H1 (cell line): Measurements from ENCODE around the gene ACSF3. TPM values are rescaled to one million over a fixed set of nuclear protein-coding genes. Genes with fewer than 3 reads are reported as not detected.

Source experiments
- CTCF ChIA-PET: fragments of 300-600 bp; sonication (Branson Sonifier 250); formaldehyde crosslinking; loops from one replicate; lab custom pipeline; 2021; ENCODE audit not compliant: partially characterized antibody; lab: Charles Lee
- POLR2A ChIA-PET: fragments of 300-600 bp; sonication (Branson Sonifier 250); formaldehyde crosslinking; loops from one replicate; lab custom pipeline; 2021; ENCODE audit warnings: inconsistent platforms; ENCODE audit not compliant: partially characterized antibody; lab: Charles Lee
- DNase-seq, 2 experiments: peaks; one replicate each; pipeline versions ENCODE4 v3.0.0 to v3.0.0-alpha.2; 2010 to 2022; ENCODE audit warnings: low spot score in 2 of 2, low read depth in 1 of 2, mixed read lengths in 1 of 2
- FAIRE-seq: peaks from 2 replicates; lab custom pipeline; 2011; peaks lifted over from hg19 to GRCh38; lab: Jason Lieb, UNC
- H2AFZ ChIP-seq: 2 replicates; pipeline ENCODE4 v1.8.1; 2012; ENCODE audit warnings: low read length, inconsistent platforms
- H2AK5ac ChIP-seq: 2 replicates; pipeline ENCODE4 v1.6.1; 2013; ENCODE audit warnings: low read depth, low read length
- H2BK120ac ChIP-seq: replicated peaks from 2 replicates; pipeline ENCODE3; 2013; ENCODE audit warnings: low read depth, low read length, inconsistent platforms
- H2BK12ac ChIP-seq: 2 replicates; pipeline ENCODE4 v1.6.1; 2013; ENCODE audit warnings: low read depth, low read length
- H2BK15ac ChIP-seq: 2 replicates; pipeline ENCODE4 v1.6.1; 2013; ENCODE audit warnings: low read length
- H2BK20ac ChIP-seq: 2 replicates; pipeline ENCODE4 v1.6.1; 2013; ENCODE audit warnings: low read length
- H2BK5ac ChIP-seq: 2 replicates; pipeline ENCODE4 v1.6.1; 2013; ENCODE audit warnings: low read depth, low read length
- H3K14ac ChIP-seq: 2 replicates; pipeline ENCODE4 v1.6.1; 2013; ENCODE audit warnings: inconsistent platforms; ENCODE audit not compliant: insufficient read length
- H3K18ac ChIP-seq: 2 replicates; pipeline ENCODE4 v1.6.1; 2013; ENCODE audit warnings: low read length; ENCODE audit errors: extremely low read depth
- H3K23ac ChIP-seq: 2 replicates; pipeline ENCODE4 v1.6.1; 2013; ENCODE audit warnings: inconsistent platforms; ENCODE audit not compliant: insufficient read length
- H3K23me2 ChIP-seq: 2 replicates; pipeline ENCODE4 v1.6.1; 2013; ENCODE audit warnings: low read depth, low read length
- H3K27ac ChIP-seq: 2 replicates; pipeline ENCODE4 v1.6.1; 2011; ENCODE audit warnings: low read depth, low read length, inconsistent platforms
- H3K27me3 ChIP-seq, 4 experiments: replicated peaks in 1 of 4; 1 replicate in 1 of 4; 2 replicates in 3 of 4; pipeline versions ENCODE4 v1.6.1 to v1.8.1; 2011 to 2013; ENCODE audit warnings: low read length in 3 of 4, mild to moderate bottlenecking in 3 of 4, inconsistent platforms in 2 of 4, mixed read lengths in 2 of 4, moderate library complexity in 1 of 4; ENCODE audit not compliant: control insufficient read depth in 3 of 4, insufficient read depth in 3 of 4; ENCODE audit errors: extremely low read depth in 1 of 4
- H3K36me3 ChIP-seq, 4 experiments: 2 replicates each; pipeline versions ENCODE4 v1.6.1 to v1.8.1; 2011 to 2013; ENCODE audit warnings: mild to moderate bottlenecking in 4 of 4, low read length in 3 of 4, moderate library complexity in 2 of 4, control low read depth in 1 of 4, inconsistent platforms in 1 of 4; ENCODE audit not compliant: insufficient read depth in 4 of 4, control insufficient read depth in 2 of 4
- H3K4ac ChIP-seq: replicated peaks from 2 replicates; pipeline ENCODE3; 2013; ENCODE audit warnings: low read length, low read depth, mixed read lengths, inconsistent platforms; ENCODE audit not compliant: insufficient read length
- H3K4me1 ChIP-seq, 4 experiments: replicated peaks in 1 of 4; 1 replicate in 1 of 4; 2 replicates in 3 of 4; pipeline versions ENCODE4 v1.6.1 to v1.8.1; 2011 to 2013; ENCODE audit warnings: low read length in 3 of 4, inconsistent platforms in 2 of 4, mixed read lengths in 1 of 4; ENCODE audit not compliant: insufficient read depth in 4 of 4, control insufficient read depth in 3 of 4
- H3K4me2 ChIP-seq, 2 experiments: 2 replicates each; pipeline versions ENCODE4 v1.6.1 to v1.8.1; 2011 to 2013; ENCODE audit warnings: low read depth in 2 of 2, low read length in 2 of 2, control low read depth in 1 of 2, inconsistent platforms in 1 of 2, mild to moderate bottlenecking in 1 of 2; ENCODE audit not compliant: insufficient read depth in 1 of 2
- H3K4me3 ChIP-seq, 4 experiments: fragments of 200-600, 300-600 bp in 1 of 4; sonication (generic), shearing (Covaris generic), sonication (Bioruptor Twin) in 1 of 4; 2 replicates each; pipeline versions ENCODE4 v1.5.1 to v1.8.1; 2011 to 2016; ENCODE audit warnings: low read length in 4 of 4, low read depth in 3 of 4, control low read depth in 2 of 4, inconsistent platforms in 2 of 4, mild to moderate bottlenecking in 2 of 4, mixed read lengths in 1 of 4, moderate library complexity in 1 of 4; ENCODE audit not compliant: insufficient read depth in 2 of 4; ENCODE audit errors: extremely low read depth in 1 of 4
- H3K56ac ChIP-seq: replicated peaks from 2 replicates; pipeline ENCODE3; 2013; ENCODE audit warnings: low read depth, mild to moderate bottlenecking, mixed read lengths, low read length, inconsistent platforms; ENCODE audit not compliant: insufficient read length
- H3K79me1 ChIP-seq: 2 replicates; pipeline ENCODE4 v1.6.1; 2013; ENCODE audit warnings: low read depth, low read length, control low read depth
- H3K79me2 ChIP-seq, 2 experiments: 2 replicates each; pipeline versions ENCODE4 v1.6.1 to v1.8.1; 2012 to 2013; ENCODE audit warnings: low read length in 2 of 2, mild to moderate bottlenecking in 2 of 2, inconsistent platforms in 1 of 2; ENCODE audit not compliant: insufficient read depth in 2 of 2, control insufficient read depth in 1 of 2
- H3K9ac ChIP-seq, 4 experiments: replicated peaks in 1 of 4; 1 replicate in 1 of 4; 2 replicates in 3 of 4; pipeline versions ENCODE4 v1.6.1 to v1.8.1; 2011 to 2013; ENCODE audit warnings: low read depth in 3 of 4, low read length in 3 of 4, control low read depth in 2 of 4, mild to moderate bottlenecking in 2 of 4, moderate library complexity in 2 of 4, inconsistent platforms in 1 of 4; ENCODE audit errors: extremely low read depth in 1 of 4
- H3K9me3 ChIP-seq, 2 experiments: 2 replicates each; pipeline versions ENCODE4 v1.6.1 to v1.8.1; 2012 to 2013; ENCODE audit warnings: mild to moderate bottlenecking in 2 of 2, moderate library complexity in 2 of 2, control low read depth in 1 of 2, inconsistent platforms in 1 of 2, low read depth in 1 of 2, low read length in 1 of 2, mixed read lengths in 1 of 2; ENCODE audit not compliant: insufficient read depth in 2 of 2
- H4K20me1 ChIP-seq, 2 experiments: replicated peaks in 1 of 2; 2 replicates each; pipeline versions ENCODE3 to v1.8.1; 2011 to 2013; ENCODE audit warnings: inconsistent platforms in 2 of 2, low read length in 2 of 2, mild to moderate bottlenecking in 1 of 2; ENCODE audit not compliant: insufficient read depth in 2 of 2, control insufficient read depth in 1 of 2
- H4K5ac ChIP-seq: 2 replicates; pipeline ENCODE4 v1.6.1; 2013; ENCODE audit warnings: low read length, low read depth, mixed read lengths, inconsistent platforms; ENCODE audit not compliant: insufficient read length
- H4K8ac ChIP-seq: 2 replicates; pipeline ENCODE4 v1.8.0; 2013; ENCODE audit warnings: mild to moderate bottlenecking, moderate library complexity, low read length, inconsistent platforms; ENCODE audit not compliant: insufficient read depth; ENCODE audit errors: extremely low read depth
- H4K91ac ChIP-seq: replicated peaks from 2 replicates; pipeline ENCODE3; 2013; ENCODE audit warnings: low read length, mixed read lengths, inconsistent platforms; ENCODE audit not compliant: insufficient read length
- ASH2L ChIP-seq: fragments of 200-600, 300-600 bp; sonication (generic); IDR thresholded peaks from one replicate; pipeline ENCODE4 v1.7.1; 2017; ENCODE audit warnings: low read length
- ATF3 ChIP-seq: IDR thresholded peaks from 2 replicates; pipeline ENCODE4 v1.6.1; 2011; ENCODE audit warnings: low read depth, mild to moderate bottlenecking, low read length; ENCODE audit not compliant: insufficient read depth
- CREB1 ChIP-seq: IDR thresholded peaks from 2 replicates; pipeline ENCODE4 v1.6.1; 2012; ENCODE audit warnings: inconsistent platforms
- SIN3A ChIP-seq, 2 experiments: IDR thresholded peaks in 1 of 2; conservative IDR thresholded peaks in 1 of 2; 2 replicates each; pipeline ENCODE4 v1.6.1; 2011 to 2012; ENCODE audit warnings: low read length in 2 of 2, improper control_type of control experiment in 1 of 2, low read depth in 1 of 2, mild to moderate bottlenecking in 1 of 2
- SUZ12 ChIP-seq: fragments of 200-600 bp; sonication (generic); IDR thresholded peaks from 2 replicates; pipeline ENCODE4 v1.6.1; 2012; ENCODE audit warnings: mild to moderate bottlenecking, inconsistent platforms, low read length, moderate library complexity, mixed read lengths
- TAF1 ChIP-seq: IDR thresholded peaks from 2 replicates; pipeline ENCODE4 v1.6.1; 2011; ENCODE audit warnings: mild to moderate bottlenecking, low read depth, low read length
- ZNF274 ChIP-seq: IDR thresholded peaks from 2 replicates; pipeline ENCODE4 v1.7.0; 2012; ENCODE audit warnings: low read length, borderline replicate concordance; ENCODE audit errors: extremely low read depth
- WGBS, 2 experiments: shearing (Covaris generic) in 1 of 2; methylation state at CpG; one replicate each; pipeline versions ENCODE4 v1.1.6 to v1.1.7; 2013 to 2015; ENCODE audit warnings: low lambda C conversion rate in 2 of 2, mixed read lengths in 2 of 2, inconsistent platforms in 1 of 2, low coverage in 1 of 2, missing lambda C conversion rate in 1 of 2; ENCODE audit not compliant: insufficient replicate concordance in 2 of 2, insufficient coverage in 1 of 2, insufficient read length in 1 of 2; ENCODE audit errors: extremely low coverage in 1 of 2, missing lambda C conversion rate in 1 of 2; 5-methylcytosine and 5-hydroxymethylcytosine counted together
- polyA plus RNA-seq, 7 experiments: library from polyadenylated mRNA; depleted of rRNA in 3 of 7; stranded (reverse) in 5 of 7; unstranded in 2 of 7; fragments of >200 nt in 5 of 7; fragments of 200-250 nt in 2 of 7; gene quantifications; 1 replicate in 5 of 7; 2 replicates in 1 of 7; 4 replicates in 1 of 7; pipeline versions ENCODE4 v1.2.1 to v1.2.3, GENCODE V29; 2011 to 2013; ENCODE audit warnings: missing spikeins in 2 of 7, mixed read lengths in 2 of 7
- total RNA-seq: library from RNA; stranded (reverse); fragmentation: NEBNext Ultra II Directional; extraction: Animal tissue kit (Norgen Biotek cat#: 25700); gene quantifications from 2 replicates; pipeline ENCODE4 v1.2.1, GENCODE V29; 2021

ACSF3 gene
- total and polyA plus RNA-seq, 2 of the 8 experiments (the other 6 are each of a cell fraction or from before 2014, with no cell fraction given) = 15.6 to 22.9 TPM

GRCh38 chr16:89189358-89190025 lies 95.8 kb downstream of the ACSF3 start:
- Histone ChIP-seq H3K18ac (no peak overlapping the region), H3K4me2 (no peak overlapping the region), H2BK5ac (no peak overlapping the region), H3K79me2 (no peaks in the 10 kb centered on the region), H2AK5ac (no peak overlapping the region), H3K14ac (no peak overlapping the region), H3K27me3 (peaks cover 0 to 9% (median 6%) of the 10 kb centered on the region in 4 experiments; a peak in 6 of 7 replicates), H3K27ac (no peak overlapping the region), H3K79me1 (no peaks in the 10 kb centered on the region), H3K4me1 (no peaks in the 10 kb centered on the region; a peak in 1 of 7 replicates), H3K23ac (no peak overlapping the region), H4K5ac (no peak overlapping the region), H2BK12ac (no peak overlapping the region), H2BK20ac (no peak overlapping the region), H3K4me3 (no peak overlapping the region), H3K9me3 (no peaks in the 10 kb centered on the region; a peak in 1 of 4 replicates), H4K8ac (no peak overlapping the region), H2BK120ac (no peak overlapping the region), H4K20me1 (peaks cover 2 to 6% of the 10 kb centered on the region in 2 experiments), H3K9ac (no peak overlapping the region), H3K36me3 (no peaks in the 10 kb centered on the region), H3K4ac (no peak overlapping the region), H3K56ac (no peak overlapping the region), H4K91ac (no peak overlapping the region), H2BK15ac (no peak overlapping the region), H2AFZ (no peak overlapping the region), H3K23me2 (peaks cover 6% of the 10 kb centered on the region; the same call in 1 of the 2 replicates)
- POLR2A ChIA-PET = no interaction called here
- 83% methylated on average over 14 of the region's 14 CpGs; no CpG with 5 or more reads in 1 of the 2 experiments for WGBS, 2 experiments
- FAIRE-seq (no peak), DNase-seq (no peak)
- CTCF ChIA-PET = interaction anchor here (1.4 to 2.2 kb wide), 2 partner anchors 15 to 22 kb away, joined by 6 to 10 read pairs; no protein-coding TSS in a partner anchor
- TF ChIP-seq SUZ12 (no peak), TAF1 (no peak), SIN3A (conservative IDR thresholded peaks at IDR 0.05 in 1 of 2, IDR thresholded peaks at IDR 0.05 in 1 of 2; ENCODE audit: low read depth in 1 of 2, low read length in 2 of 2) (no peak), ATF3 (no peak), ASH2L (no peak), CREB1 (no peak), ZNF274 (no peak)
